Liver (tissue), 9 donors: ENCODE measurements around the gene RAD51. TPM values are rescaled to one million over a fixed set of nuclear protein-coding genes. Genes with fewer than 3 reads are reported as not detected.

Source experiments
- DNase-seq: peaks from one replicate; pipeline ENCODE4 v3.0.0-alpha.2; 2017; ENCODE audit warnings: low spot score
- H3K27ac ChIP-seq, 2 donors: one replicate each; pipeline ENCODE4 v1.7.0; 2013; ENCODE audit warnings: inconsistent platforms in 2 of 2, low read length in 2 of 2, control low read depth in 1 of 2, low read depth in 1 of 2, mild to moderate bottlenecking in 1 of 2
- H3K27me3 ChIP-seq, 4 donors: one replicate each; pipeline versions ENCODE4 v1.6.1 to v1.7.0; 2013; ENCODE audit warnings: low read length in 3 of 4, inconsistent platforms in 1 of 4, mild to moderate bottlenecking in 1 of 4, moderate library complexity in 1 of 4; ENCODE audit not compliant: control insufficient read depth in 4 of 4, insufficient read depth in 4 of 4
- H3K36me3 ChIP-seq, 4 donors: one replicate each; pipeline versions ENCODE4 v1.6.1 to v1.7.0; 2013; ENCODE audit warnings: low read length in 3 of 4, mild to moderate bottlenecking in 3 of 4, low read depth in 1 of 4, moderate library complexity in 1 of 4; ENCODE audit not compliant: control insufficient read depth in 4 of 4, insufficient read depth in 3 of 4
- H3K4me1 ChIP-seq, 4 donors: one replicate each; pipeline versions ENCODE4 v1.6.1 to v1.7.0; 2013; ENCODE audit warnings: low read length in 3 of 4, mild to moderate bottlenecking in 3 of 4, moderate library complexity in 1 of 4; ENCODE audit not compliant: control insufficient read depth in 4 of 4, insufficient read depth in 4 of 4
- H3K4me3 ChIP-seq, 3 donors: one replicate each; pipeline versions ENCODE4 v1.6.1 to v1.7.0; 2013; ENCODE audit warnings: low read length in 3 of 3, control low read depth in 1 of 3, low read depth in 1 of 3, mild to moderate bottlenecking in 1 of 3
- H3K9ac ChIP-seq, 2 donors: one replicate each; pipeline ENCODE4 v1.7.0; 2013; ENCODE audit warnings: low read length in 2 of 2, mild to moderate bottlenecking in 2 of 2, moderate library complexity in 2 of 2, control low read depth in 1 of 2, low read depth in 1 of 2
- H3K9me3 ChIP-seq, 4 donors: one replicate each; pipeline versions ENCODE4 v1.6.1 to v1.7.0; 2013; ENCODE audit warnings: low read length in 3 of 4; ENCODE audit not compliant: control insufficient read depth in 4 of 4
- ATF3 ChIP-seq: IDR thresholded peaks from 2 replicates; pipeline ENCODE4 v1.6.1; 2016; ENCODE audit warnings: antibody characterized with exemption
- EGR1 ChIP-seq, 2 donors: IDR thresholded peaks; 2 replicates each; pipeline ENCODE4 v1.6.1; 2016 to 2018; ENCODE audit warnings: antibody characterized with exemption in 2 of 2, low read depth in 2 of 2
- FOXA1 ChIP-seq: IDR thresholded peaks from 2 replicates; pipeline ENCODE4 v1.6.1; 2016; ENCODE audit warnings: antibody characterized with exemption
- FOXA2 ChIP-seq: IDR thresholded peaks from 2 replicates; pipeline ENCODE4 v1.6.1; 2016; ENCODE audit warnings: antibody characterized with exemption
- GABPA ChIP-seq, 2 donors: IDR thresholded peaks in 1 of 2; conservative IDR thresholded peaks in 1 of 2; 2 replicates each; pipeline ENCODE4 v1.6.1; 2016; ENCODE audit warnings: antibody characterized with exemption in 2 of 2, mild to moderate bottlenecking in 1 of 2, moderate library complexity in 1 of 2
- HNF4A ChIP-seq, 2 donors: conservative IDR thresholded peaks; 2 replicates each; pipeline ENCODE4 v1.6.1; 2016; ENCODE audit warnings: antibody characterized with exemption in 2 of 2, mild to moderate bottlenecking in 2 of 2
- JUND ChIP-seq, 2 donors: IDR thresholded peaks; 2 replicates each; pipeline ENCODE4 v1.6.1; 2016; ENCODE audit warnings: antibody characterized with exemption in 2 of 2
- RAD21 ChIP-seq, 2 donors: IDR thresholded peaks; 2 replicates each; pipeline ENCODE4 v1.6.1; 2016; ENCODE audit warnings: antibody characterized with exemption in 2 of 2, mild to moderate bottlenecking in 2 of 2
- RXRA ChIP-seq, 2 donors: IDR thresholded peaks; 2 replicates each; pipeline ENCODE4 v1.6.1; 2017 to 2018; ENCODE audit warnings: antibody characterized with exemption in 2 of 2, mild to moderate bottlenecking in 1 of 2
- SP1 ChIP-seq: IDR thresholded peaks from 2 replicates; pipeline ENCODE4 v1.6.1; 2018; ENCODE audit warnings: antibody characterized with exemption, mild to moderate bottlenecking
- YY1 ChIP-seq: IDR thresholded peaks from 2 replicates; pipeline ENCODE4 v1.6.1; 2016; ENCODE audit warnings: antibody characterized with exemption, mild to moderate bottlenecking
- ZBTB33 ChIP-seq: IDR thresholded peaks from 2 replicates; pipeline ENCODE4 v1.6.1; 2016; ENCODE audit warnings: antibody characterized with exemption
- WGBS: extraction: QIAGEN DNeasy Blood & Tissue Kit; methylation state at CpG from one replicate; pipeline ENCODE4 v1.1.7; 2013; 5-methylcytosine and 5-hydroxymethylcytosine counted together
- polyA plus RNA-seq, 2 donors: library from polyadenylated mRNA; stranded (reverse) in 1 of 2; unstranded in 1 of 2; fragments of 200-250 nt in 1 of 2; fragments of >200 nt in 1 of 2; fragmentation: Nextera tagmentation in 1 of 2; extraction: Ambion mirVana in 1 of 2; gene quantifications; one replicate each; pipeline versions ENCODE4 v1.2.1 to v1.2.3, GENCODE V29; 2013 to 2015
- total RNA-seq, 2 donors: library from RNA; depleted of rRNA; stranded (reverse); fragments of >200 nt; gene quantifications; one replicate each; pipeline ENCODE4 v1.2.3, GENCODE V29; 2014
- TF ChIP-seq, protein P1 (sequence below): IDR thresholded peaks from 2 replicates; pipeline ENCODE4 v1.6.1; 2016; ENCODE audit warnings: antibody characterized with exemption
- TF ChIP-seq, protein P2 (sequence below): IDR thresholded peaks from 2 replicates; pipeline ENCODE4 v1.6.1; 2016; ENCODE audit warnings: antibody characterized with exemption, mild to moderate bottlenecking
- donor health status: healthy.
- donor health status: healthy.
- donor health status: healthy.
- donor health status: healthy.
- donor health status: healthy.

Gene RAD51
- total and polyA plus RNA-seq, 4 donors: 0.25 to 11.3 (median 0.69) TPM

DNA sequence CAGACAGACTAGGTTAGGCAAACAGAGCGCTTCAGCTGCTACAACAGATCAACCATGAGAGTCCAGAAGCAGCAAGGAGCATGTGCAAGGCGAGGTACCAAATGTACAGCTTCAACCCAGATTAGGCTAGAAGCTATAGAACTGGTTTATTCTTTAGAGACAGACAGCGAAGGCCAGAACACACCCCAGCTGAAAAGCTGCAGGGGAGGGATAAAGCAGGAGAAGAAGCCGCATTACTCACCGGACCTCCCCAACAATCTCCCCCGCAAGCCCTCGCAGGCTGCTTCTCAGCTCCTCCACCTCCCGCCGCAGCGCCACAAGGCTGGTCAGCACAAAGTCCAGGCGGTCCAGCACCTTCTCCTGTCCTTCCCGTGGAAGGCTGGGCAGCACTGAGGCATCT, 56.8 kb downstream of the RAD51 start:
- TF ChIP-seq SP1 (no peak), FOXA2 (no peak), RAD21 (IDR thresholded peaks at IDR 0.05) (no peak), ATF3 (no peak), HNF4A (conservative IDR thresholded peaks at IDR 0.05) (no peak), JUND (IDR thresholded peaks at IDR 0.05) (no peak)
- TF ChIP-seq, protein P1, sequence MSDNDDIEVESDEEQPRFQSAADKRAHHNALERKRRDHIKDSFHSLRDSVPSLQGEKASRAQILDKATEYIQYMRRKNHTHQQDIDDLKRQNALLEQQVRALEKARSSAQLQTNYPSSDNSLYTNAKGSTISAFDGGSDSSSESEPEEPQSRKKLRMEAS: no peak
- TF ChIP-seq, protein P2, sequence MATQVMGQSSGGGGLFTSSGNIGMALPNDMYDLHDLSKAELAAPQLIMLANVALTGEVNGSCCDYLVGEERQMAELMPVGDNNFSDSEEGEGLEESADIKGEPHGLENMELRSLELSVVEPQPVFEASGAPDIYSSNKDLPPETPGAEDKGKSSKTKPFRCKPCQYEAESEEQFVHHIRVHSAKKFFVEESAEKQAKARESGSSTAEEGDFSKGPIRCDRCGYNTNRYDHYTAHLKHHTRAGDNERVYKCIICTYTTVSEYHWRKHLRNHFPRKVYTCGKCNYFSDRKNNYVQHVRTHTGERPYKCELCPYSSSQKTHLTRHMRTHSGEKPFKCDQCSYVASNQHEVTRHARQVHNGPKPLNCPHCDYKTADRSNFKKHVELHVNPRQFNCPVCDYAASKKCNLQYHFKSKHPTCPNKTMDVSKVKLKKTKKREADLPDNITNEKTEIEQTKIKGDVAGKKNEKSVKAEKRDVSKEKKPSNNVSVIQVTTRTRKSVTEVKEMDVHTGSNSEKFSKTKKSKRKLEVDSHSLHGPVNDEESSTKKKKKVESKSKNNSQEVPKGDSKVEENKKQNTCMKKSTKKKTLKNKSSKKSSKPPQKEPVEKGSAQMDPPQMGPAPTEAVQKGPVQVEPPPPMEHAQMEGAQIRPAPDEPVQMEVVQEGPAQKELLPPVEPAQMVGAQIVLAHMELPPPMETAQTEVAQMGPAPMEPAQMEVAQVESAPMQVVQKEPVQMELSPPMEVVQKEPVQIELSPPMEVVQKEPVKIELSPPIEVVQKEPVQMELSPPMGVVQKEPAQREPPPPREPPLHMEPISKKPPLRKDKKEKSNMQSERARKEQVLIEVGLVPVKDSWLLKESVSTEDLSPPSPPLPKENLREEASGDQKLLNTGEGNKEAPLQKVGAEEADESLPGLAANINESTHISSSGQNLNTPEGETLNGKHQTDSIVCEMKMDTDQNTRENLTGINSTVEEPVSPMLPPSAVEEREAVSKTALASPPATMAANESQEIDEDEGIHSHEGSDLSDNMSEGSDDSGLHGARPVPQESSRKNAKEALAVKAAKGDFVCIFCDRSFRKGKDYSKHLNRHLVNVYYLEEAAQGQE: no peak
- WGBS: 96% methylated on average over 12 of the region's 12 CpGs
- peaks cover 3 to 39% (median 26%) of the 10 kb centered on the region in 4 donors for H3K36me3 ChIP-seq

GRCh38 chr15:40754574-40754882, 59.6 kb downstream of the RAD51 start:
- Histone ChIP-seq H3K4me1 (peaks cover 3 to 19% (median 12%) of the 10 kb centered on the region in 4 donors), H3K27me3 (no peaks in the 10 kb centered on the region), H3K27ac (peak overlapping the region; percentile 81 to 85), H3K9ac (peak overlapping the region; percentile 73 to 87), H3K4me3 (peak overlapping the region; percentile 64 to 96 (median 77)), H3K9me3 (no peaks in the 10 kb centered on the region), H3K36me3 (peaks cover 0 to 26% (median 18%) of the 10 kb centered on the region in 4 donors)
- WGBS: 1% methylated on average over 22 of the region's 22 CpGs
- DNase-seq: peak; percentile 65
- TF ChIP-seq YY1: no peak

More for the DNA sequence above, 56.8 kb downstream of the RAD51 start:
- no peak for DNase-seq
- Histone ChIP-seq H3K9me3 (no peaks in the 10 kb centered on the region), H3K27ac (no peak overlapping the region), H3K4me3 (no peak overlapping the region), H3K27me3 (no peaks in the 10 kb centered on the region), H3K4me1 (peaks cover 3 to 19% (median 12%) of the 10 kb centered on the region in 4 donors), H3K9ac (no peak overlapping the region)

GRCh38 chr15:40754883-40755811, 60.2 kb downstream of the RAD51 start, which contains the start of gene RMDN3:
TSS of gene RMDN3 (minus strand) at chr15:40755254. CDS start at chr15:40754783, 471 bp downstream.
- Histone ChIP-seq H3K4me3 (peak within 1 kb of the TSS; percentile 64 to 96 (median 77)), H3K9ac (peak within 1 kb of the TSS; percentile 81 to 87), H3K36me3 (peaks cover 0 to 26% (median 16%) of the 10 kb centered on the region in 4 donors), H3K27ac (peak within 1 kb of the TSS; percentile 81 to 85), H3K4me1 (peaks cover 3 to 19% (median 12%) of the 10 kb centered on the region in 4 donors), H3K9me3 (no peaks in the 10 kb centered on the region), H3K27me3 (no peaks in the 10 kb centered on the region)
- 1% methylated on average over 66 of the region's 66 CpGs for WGBS
- DNase-seq: peak; percentile 96
- TF ChIP-seq FOXA2 (no peak), HNF4A (conservative IDR thresholded peaks at IDR 0.05) (no peak), YY1 (peak; percentile 77), EGR1 (IDR thresholded peaks at IDR 0.05; ENCODE audit: low read depth in 2 of 2) (no peak), RAD21 (IDR thresholded peaks at IDR 0.05) (peak in 1 of 2 donors; percentile 22), JUND (IDR thresholded peaks at IDR 0.05) (no peak), GABPA (IDR thresholded peaks at IDR 0.05 in 1 of 2, conservative IDR thresholded peaks at IDR 0.05 in 1 of 2) (peak in 1 of 2 donors; percentile 50), ZBTB33 (no peak), ATF3 (no peak), FOXA1 (no peak), RXRA (IDR thresholded peaks at IDR 0.05) (peak in 1 of 2 donors; percentile 19)
- TF ChIP-seq, protein P2: no peak
- TF ChIP-seq, protein P1: peak; percentile 17
